Left renal cortex interstitium (tissue), 4 donors: Measurements from ENCODE around the gene ADAMTS3. TPM values are rescaled to one million over a fixed set of nuclear protein-coding genes. Genes with fewer than 3 reads are reported as not detected.
A peak's percentile ranks its signal among the peaks of the same experiment; 100 is the strongest.

ENCODE experiments used
- DNase-seq, 4 donors: peaks; one replicate each; pipeline ENCODE4 v3.0.0-alpha.2; 2013; ENCODE audit warnings: low read depth in 4 of 4, low spot score in 2 of 4, missing footprints in 1 of 4
- polyA plus RNA-seq, 4 donors: library from polyadenylated mRNA; unstranded; fragments of 120-200 nt; gene quantifications; one replicate each; pipeline ENCODE4 v1.2.1, GENCODE V29; 2013; ENCODE audit not compliant: insufficient read length in 4 of 4

Gene ADAMTS3
- 10 to 100 TPM in 2 of 4 donors, 1 to 10 TPM in 2; 9.1 to 11.9 (median 10.0) TPM for polyA plus RNA-seq

- peak; percentile 67 to 86 (median 78) for DNase-seq
Measured at GRCh38 chr4:72568959-72569718, at the start of gene ADAMTS3. ADAMTS3 (minus strand) TSS chr4:72569221; CDS start chr4:72568762, 459 bp downstream.

- no peak for DNase-seq
Measured at GRCh38 chr4:72613959-72614358, 44.9 kb upstream of the ADAMTS3 start.

- DNase-seq = no peak
Measured at GRCh38 chr4:72606751-72607150, 37.7 kb upstream of the ADAMTS3 start.

GRCh38 chr4:72604324-72604723, 35.3 kb upstream of the ADAMTS3 start:
- DNase-seq = no peak

- DNase-seq = no peak
Measured at GRCh38 chr4:72602396-72603376, 33.7 kb upstream of the ADAMTS3 start.

DNA sequence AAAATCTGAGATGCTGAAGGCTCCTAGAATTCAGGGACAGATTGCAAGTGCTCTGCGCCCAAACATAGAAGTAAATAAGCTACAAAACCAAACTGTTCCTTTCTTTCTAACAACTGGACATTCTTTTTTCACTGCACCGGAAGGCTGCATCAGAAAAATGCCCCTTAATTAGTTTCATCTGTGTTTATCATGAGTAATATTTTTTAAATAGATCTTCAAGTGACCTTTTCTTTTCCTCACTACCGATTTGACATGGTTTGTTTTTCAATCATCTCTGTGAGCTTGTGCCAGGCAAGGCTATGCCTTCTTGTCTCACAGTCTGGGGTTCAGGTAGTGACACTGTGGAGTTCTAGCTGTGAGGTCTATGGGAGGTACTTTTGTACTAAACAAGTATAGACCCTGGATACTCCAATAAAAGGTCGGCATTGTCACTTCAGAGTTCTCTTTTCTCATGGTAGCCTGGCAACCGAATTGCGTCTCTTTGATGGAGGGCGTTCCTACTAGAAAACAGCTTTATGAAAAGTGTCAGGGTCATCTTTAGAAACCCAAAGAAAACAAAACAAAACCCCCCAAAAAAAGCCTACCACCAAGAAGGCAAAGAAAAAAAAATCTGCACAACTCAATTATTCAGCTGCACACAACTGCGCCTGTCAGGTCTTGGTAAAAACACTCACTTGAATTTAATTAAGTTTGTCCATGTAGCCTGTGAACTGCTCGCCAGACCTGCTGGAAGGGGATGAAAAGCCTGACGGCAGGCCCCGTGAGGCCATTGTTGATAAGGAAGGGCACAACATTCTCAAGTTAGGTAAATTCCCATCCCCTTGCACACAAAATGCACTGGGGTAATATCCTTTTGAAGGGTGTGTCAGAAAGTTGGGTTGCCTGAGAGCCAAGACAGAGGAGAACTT, 22.8 kb upstream of the ADAMTS3 start:
- DNase-seq = no peak

GRCh38 chr4:72587334-72587733, 18.3 kb upstream of the ADAMTS3 start:
- no peak for DNase-seq

DNA sequence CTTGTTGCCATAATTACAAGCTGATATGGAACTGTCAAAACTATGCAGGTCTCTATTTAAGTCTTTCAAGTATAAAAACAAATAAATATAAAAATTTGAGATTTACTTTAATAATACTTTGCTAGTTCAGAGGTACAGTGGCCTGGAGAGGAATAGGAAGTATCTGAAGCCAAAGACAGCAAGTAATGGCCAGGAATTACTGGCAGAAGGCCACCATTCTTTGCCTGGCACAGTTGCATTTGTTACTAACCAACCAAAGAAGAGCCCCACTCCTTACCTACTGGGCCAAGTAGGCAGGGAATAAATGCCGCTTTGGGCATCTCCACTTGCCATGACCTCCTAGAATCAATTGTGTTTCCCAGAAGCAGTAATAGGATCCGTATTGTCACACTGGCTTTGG, 13.8 kb upstream of the ADAMTS3 start:
- no peak for DNase-seq

DNA sequence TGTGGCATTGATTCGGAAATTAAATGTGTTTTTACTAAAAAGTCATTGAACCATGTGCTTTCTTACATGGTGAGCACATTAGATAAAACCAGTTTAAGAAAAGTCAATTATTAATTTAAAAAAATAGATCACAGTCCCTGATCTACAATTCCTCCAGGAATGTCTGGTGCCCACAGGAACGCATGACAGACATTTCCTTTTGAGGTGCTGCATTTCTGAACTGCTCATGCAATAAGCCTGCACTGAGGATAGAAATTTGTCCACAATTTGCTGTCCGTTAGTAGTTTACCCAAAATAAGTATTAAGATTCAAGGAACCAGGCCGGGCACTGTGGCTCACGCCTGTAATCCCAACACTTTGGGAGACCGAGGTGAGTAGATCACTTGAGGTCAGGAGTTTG, 8.2 kb upstream of the ADAMTS3 start:
- DNase-seq = no peak

GRCh38 chr4:72571337-72571736, 2.3 kb upstream of the ADAMTS3 start:
- no peak for DNase-seq

GRCh38 chr4:72569719-72570235, 756 bp upstream of the ADAMTS3 start:
- no peak for DNase-seq

DNA sequence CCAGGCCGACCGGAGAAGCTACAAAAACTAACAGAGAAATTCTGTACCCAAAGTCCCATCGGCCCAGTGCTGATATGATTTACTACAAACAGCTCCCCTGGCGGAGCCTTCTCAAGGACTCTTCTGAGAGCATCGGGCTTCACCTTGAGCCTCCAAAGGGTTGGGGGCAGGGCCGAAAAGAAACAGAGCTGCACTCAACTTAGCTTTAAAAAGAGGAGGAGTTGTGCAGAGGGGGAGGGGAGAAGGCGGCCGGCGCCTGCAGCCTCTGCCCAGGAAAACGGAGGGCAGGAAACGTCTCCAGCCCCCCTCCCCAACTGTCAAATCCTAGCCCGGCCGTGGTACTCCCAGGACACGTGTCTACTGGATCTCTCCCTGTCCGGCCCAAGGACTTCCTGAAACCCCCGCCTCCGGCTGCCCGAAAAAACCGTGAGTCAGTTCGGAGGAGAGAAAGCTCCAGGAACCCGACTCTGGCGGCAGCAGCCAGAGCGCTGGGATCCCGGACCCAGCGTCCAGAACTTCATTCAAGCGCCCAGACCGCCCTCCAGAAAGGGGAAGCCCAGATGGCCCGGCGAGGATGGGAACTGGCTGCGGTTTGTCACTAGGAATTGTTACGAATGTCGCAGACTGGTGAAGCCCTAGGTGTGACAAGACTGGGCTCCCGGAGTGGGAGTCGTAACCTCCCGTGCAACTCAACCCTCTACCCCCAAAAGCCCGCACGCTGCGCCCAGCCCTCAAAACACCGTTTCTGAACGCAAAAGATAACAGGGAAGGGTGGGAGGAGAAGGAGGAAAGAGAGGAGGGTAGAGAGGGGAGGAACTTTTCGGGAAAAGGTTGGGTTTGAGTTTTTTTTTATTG, 973 bp downstream of the ADAMTS3 start:
- peak; percentile 60 to 76 (median 68) for DNase-seq

DNA sequence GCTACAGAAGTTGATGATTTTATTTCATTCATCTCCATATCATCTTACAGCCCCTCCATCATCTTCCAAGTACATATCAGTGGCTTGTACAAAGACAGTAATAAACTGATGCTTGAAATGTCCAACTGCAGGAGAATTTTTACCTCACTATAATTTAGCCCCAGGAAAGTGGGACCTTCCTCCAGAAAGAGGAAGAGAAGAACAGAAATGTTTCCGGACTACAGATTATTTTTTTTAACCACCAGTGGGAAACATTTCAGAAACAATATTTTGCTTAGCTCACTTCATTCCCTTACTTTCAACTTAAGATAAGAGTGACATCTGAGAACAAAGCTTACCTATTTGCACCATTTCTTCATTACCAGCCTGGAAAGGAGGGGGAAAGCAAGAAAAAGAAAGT, 2.0 kb downstream of the ADAMTS3 start:
- DNase-seq = no peak

- DNase-seq = no peak
Measured at GRCh38 chr4:72566464-72566972, 2.5 kb downstream of the ADAMTS3 start.

- DNase-seq = no peak
Measured at GRCh38 chr4:72564789-72565188, 4.2 kb downstream of the ADAMTS3 start.

- DNase-seq = no peak
Measured at GRCh38 chr4:72564184-72564583, 4.8 kb downstream of the ADAMTS3 start.

- DNase-seq = no peak
Measured at GRCh38 chr4:72558655-72559054, 10.4 kb downstream of the ADAMTS3 start.

GRCh38 chr4:72557021-72557420, 12.0 kb downstream of the ADAMTS3 start:
- DNase-seq = peak in 1 of 4 donors; percentile 8

- DNase-seq = no peak
Measured at GRCh38 chr4:72555377-72555831, 13.6 kb downstream of the ADAMTS3 start.
